NB4 (cell line): ENCODE results near the gene EXD3.

ENCODE experiments used
- TF ChIP-seq, protein P1 (sequence below): IDR thresholded peaks from one replicate; pipeline ENCODE4 v1.5.1; 2012; ENCODE audit warnings: low read depth, low read length
- TF ChIP-seq, protein P2 (sequence below): IDR thresholded peaks from 2 replicates; pipeline ENCODE4 v1.6.1; 2011; ENCODE audit warnings: low read depth, low read length

DNA sequence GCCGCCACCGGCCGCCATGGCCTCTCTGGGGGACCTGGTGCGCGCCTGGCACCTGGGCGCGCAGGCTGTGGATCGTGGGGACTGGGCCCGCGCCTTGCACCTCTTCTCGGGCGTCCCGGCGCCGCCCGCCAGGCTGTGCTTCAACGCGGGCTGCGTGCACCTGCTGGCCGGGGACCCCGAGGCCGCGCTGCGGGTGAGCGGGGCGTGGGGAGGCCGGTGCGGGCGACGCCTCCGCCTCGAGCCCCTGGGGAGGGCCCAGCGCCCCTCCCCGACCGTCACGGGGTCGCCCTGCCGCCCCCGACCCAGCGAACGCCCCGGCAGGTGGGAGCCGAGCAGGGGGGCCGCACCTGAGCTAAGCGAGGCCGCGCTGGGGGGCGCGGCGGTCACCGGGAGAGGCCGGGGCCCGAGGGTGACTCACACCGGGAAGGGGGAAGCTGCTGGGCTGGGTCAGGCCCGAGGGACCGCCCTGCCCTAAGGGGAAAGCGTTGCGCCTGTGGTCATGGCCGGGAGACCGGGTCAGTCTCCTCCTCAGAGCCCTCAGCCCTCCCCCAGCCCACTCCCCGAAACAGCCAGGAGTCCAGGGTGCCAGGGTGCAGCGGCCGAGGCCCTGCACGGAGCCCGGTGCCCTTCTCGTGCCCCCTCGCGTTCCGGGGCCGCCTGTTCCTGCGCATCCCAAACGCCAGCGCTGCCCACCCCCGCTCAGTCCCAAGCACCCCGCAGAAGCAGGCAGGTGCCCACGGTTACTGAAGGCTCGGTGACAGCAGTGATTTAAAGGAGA is 741 bp upstream of the EXD3 start:
- TF ChIP-seq, protein P1, sequence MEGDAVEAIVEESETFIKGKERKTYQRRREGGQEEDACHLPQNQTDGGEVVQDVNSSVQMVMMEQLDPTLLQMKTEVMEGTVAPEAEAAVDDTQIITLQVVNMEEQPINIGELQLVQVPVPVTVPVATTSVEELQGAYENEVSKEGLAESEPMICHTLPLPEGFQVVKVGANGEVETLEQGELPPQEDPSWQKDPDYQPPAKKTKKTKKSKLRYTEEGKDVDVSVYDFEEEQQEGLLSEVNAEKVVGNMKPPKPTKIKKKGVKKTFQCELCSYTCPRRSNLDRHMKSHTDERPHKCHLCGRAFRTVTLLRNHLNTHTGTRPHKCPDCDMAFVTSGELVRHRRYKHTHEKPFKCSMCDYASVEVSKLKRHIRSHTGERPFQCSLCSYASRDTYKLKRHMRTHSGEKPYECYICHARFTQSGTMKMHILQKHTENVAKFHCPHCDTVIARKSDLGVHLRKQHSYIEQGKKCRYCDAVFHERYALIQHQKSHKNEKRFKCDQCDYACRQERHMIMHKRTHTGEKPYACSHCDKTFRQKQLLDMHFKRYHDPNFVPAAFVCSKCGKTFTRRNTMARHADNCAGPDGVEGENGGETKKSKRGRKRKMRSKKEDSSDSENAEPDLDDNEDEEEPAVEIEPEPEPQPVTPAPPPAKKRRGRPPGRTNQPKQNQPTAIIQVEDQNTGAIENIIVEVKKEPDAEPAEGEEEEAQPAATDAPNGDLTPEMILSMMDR, result no peak
- TF ChIP-seq, protein P2, sequence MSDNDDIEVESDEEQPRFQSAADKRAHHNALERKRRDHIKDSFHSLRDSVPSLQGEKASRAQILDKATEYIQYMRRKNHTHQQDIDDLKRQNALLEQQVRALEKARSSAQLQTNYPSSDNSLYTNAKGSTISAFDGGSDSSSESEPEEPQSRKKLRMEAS, result no peak
